Skeletal muscle satellite cell (primary cell): ENCODE results near the gene NKD1.

Experiments used
- H3K27me3 ChIP-seq: 2 replicates; pipeline ENCODE4 v1.7.0; 2013; ENCODE audit warnings: low read length; ENCODE audit not compliant: control insufficient read depth, insufficient read depth
- H3K36me3 ChIP-seq: 2 replicates; pipeline ENCODE4 v1.7.0; 2013; ENCODE audit warnings: mild to moderate bottlenecking, control low read depth, low read length; ENCODE audit not compliant: insufficient read depth
- H3K4me1 ChIP-seq: 2 replicates; pipeline ENCODE4 v1.7.0; 2013; ENCODE audit warnings: low read length; ENCODE audit not compliant: control insufficient read depth, insufficient read depth
- H3K4me2 ChIP-seq: 2 replicates; pipeline ENCODE4 v1.7.0; 2013; ENCODE audit warnings: mild to moderate bottlenecking, low read length
- H3K4me3 ChIP-seq: 2 replicates; pipeline ENCODE4 v1.7.0; 2013; ENCODE audit warnings: low read length
- H3K9ac ChIP-seq: 2 replicates; pipeline ENCODE4 v1.7.0; 2013; ENCODE audit warnings: mild to moderate bottlenecking, low read depth, low read length, moderate library complexity
- H3K9me3 ChIP-seq: replicated peaks from 2 replicates; pipeline ENCODE4 v1.7.0; 2013; ENCODE audit warnings: mild to moderate bottlenecking, control low read depth, low read length

Gene NKD1

DNA sequence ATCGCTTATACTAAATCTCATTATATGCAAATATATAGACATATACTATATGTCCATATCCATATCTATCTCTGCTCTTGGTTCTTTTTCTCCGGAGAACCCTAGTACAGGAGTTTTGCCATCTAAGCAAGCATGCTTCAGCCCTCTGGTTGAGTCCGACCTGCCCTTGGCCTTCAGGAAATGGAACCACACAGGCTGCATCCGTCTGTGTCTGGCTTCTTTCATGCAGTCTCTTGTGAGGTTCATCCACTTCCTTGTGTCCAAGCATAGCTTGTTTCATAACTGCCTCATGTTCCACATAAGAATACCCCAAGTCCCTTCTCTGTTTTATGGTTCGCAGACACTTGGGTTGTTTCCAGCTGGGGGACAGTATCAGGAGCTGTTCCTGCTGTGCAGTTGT is 116.1 kb downstream of the NKD1 start:
- Histone ChIP-seq H3K9me3 (no peaks in the 10 kb centered on the region), H3K27me3 (no peaks in the 10 kb centered on the region), H3K36me3 (no peaks in the 10 kb centered on the region), H3K4me1 (peaks cover 4% of the 10 kb centered on the region), H3K9ac (no peak overlapping the region), H3K4me3 (no peak overlapping the region), H3K4me2 (no peak overlapping the region)

DNA sequence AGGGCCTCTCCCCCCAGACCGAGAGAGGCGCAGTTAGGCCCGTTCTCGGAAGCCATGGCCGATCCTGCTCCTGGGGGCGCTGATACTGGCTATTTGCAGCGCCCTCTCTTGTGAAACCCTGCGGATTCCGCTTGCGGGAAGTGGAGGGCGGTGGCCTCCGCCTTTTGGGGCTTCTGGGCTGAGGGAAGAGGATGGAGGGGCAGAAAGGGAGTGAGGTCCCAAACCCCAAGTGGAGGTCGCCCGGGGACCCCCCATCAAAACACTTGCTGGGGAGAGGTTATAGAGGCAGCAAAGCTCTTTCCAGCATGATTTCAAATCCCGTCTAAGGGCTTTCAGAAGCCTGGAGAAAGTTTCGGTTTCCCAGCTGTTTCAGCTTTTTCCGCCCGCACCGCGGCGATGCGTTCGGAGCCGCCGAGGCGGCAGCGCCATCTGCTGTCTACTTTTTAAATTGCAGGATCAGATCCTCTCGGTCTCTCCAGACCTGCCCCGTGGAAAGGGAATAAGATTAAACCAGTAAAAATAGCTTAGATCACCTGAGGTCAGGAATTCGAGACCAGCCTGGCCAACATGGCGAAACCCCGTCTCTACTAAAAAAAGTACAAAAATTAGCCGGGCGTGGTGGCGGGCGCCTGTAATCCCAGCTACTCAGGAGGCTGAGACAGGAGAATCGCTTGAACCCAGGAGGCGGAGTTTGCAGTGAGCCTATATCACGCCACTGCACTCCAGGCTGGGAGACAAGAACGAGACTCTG is 117.1 kb downstream of the NKD1 start:
- Histone ChIP-seq H3K36me3 (no peaks in the 10 kb centered on the region), H3K4me2 (peak overlapping the region; percentile 97), H3K27me3 (no peaks in the 10 kb centered on the region), H3K9me3 (no peaks in the 10 kb centered on the region), H3K4me1 (peaks cover 4% of the 10 kb centered on the region), H3K4me3 (peak overlapping the region; percentile 77), H3K9ac (peak overlapping the region; percentile 76)

DNA sequence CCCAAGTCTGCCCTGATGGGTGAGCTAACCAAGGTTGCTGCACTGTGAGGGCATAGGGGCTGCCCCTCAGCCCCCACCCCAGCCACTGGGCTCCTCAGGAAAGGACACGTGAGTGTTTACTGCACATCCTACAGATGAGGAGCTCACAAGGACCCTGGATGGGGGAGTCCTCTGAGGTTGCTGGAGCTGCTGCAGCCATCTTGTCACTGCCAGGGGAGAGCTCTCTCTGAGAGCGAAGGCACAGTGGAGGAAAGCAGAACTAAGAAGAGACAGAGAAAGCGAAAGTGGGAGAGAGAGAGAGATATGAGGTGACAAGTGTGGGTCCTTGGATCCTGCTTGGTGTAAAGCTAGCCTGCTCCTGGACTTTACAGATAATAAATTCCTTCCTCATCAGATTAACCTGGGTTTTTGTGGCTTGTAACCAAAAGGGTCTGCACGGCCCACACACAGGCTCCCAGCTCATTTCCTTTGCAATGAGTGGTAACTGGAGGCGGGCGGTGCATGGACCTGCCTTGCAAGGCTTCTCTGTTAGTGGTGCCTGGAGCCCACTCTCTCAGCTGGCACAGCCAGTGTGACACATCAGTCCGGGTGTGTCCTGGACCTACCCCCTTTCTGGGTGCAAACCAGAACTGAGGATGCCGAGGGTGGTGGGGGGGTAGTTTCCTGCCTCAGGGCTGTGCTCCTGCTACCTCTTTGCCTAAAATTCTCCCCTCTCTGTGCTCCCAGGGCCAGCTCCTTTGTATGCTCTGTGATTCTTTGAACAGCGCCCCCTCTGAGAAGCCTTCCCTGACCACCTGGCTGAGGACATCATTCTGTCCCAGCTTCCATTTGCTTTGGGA is 118.7 kb downstream of the NKD1 start:
- Histone ChIP-seq H3K9ac (no peak overlapping the region), H3K4me1 (peaks cover 4% of the 10 kb centered on the region), H3K27me3 (no peaks in the 10 kb centered on the region), H3K4me3 (no peak overlapping the region), H3K4me2 (no peak overlapping the region), H3K36me3 (no peaks in the 10 kb centered on the region), H3K9me3 (peaks cover 3% of the 10 kb centered on the region)

DNA sequence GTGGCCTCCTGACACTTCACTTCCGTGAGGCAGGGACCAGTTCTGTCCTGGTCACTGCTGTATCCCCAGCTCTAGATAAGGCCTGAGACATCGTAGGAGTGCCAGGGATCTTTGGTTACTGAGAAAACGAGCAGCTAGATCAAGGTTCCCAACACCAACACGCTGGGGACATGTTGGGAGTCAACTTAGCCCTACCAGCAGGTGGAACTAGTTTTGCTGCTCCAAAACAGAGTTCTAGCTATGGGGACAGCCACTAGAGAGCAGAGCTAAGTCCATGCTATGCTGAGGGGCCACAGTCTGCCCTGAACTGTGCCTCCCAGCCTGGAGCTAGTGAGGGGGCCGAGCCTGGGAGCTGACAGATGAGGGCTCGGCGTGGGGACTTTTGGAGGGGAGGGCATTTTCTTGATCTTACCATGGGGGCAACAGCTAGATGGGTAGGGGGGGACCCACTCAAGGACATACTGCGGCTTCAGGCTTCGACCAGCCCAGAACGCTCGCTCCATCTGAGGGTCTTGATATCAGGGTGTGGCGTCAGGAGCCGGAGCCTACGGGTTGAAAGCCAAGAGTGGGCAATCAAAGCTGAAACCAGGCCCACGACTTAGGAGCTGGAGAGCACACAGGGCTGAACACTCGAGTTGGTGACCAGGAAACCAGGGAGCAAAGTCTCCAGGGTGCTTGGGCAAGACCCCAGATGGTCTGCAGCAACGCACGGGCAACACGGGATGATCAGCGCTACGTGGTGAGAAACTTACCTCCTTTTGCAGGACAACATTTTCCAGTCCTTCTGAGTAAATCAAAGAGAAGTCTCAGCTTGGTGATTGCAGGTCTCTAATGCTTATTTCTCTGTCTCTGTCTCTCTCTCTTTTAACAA is 119.5 kb downstream of the NKD1 start:
- Histone ChIP-seq H3K9me3 (peaks cover 11% of the 10 kb centered on the region), H3K9ac (no peak overlapping the region), H3K4me2 (no peak overlapping the region), H3K4me1 (peaks cover 4% of the 10 kb centered on the region), H3K4me3 (no peak overlapping the region), H3K36me3 (no peaks in the 10 kb centered on the region), H3K27me3 (no peaks in the 10 kb centered on the region)

DNA sequence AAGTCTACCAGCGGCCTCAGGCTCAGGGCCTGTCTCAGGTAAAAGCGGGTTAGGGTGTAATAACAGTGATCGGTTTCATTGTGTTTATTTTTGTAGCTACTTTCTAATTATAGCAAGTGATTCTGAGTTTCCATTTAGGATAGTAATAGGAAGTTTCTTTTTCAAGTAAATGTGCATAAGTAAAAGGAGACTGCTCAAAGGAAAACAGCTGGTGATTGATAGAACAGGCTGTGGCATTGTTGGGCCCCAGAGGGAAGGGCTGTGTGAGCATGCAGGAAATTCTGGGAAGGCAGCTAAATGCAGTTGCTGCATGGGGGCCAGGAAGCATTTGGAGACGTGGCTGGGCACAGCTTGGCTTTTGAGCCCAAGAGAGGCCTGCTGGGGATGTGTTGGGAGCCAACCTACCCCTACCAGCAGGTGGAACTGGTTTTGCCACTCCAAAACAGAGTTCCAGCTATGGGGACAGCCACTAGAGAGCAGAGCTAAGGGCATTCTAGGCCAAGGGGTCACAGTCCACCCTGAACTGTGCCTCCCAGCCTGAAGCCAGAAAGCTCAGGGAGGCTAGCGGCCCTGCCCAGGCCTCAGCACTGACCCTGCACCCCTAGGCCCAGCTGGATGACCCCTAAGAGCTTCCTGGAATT is 120.3 kb downstream of the NKD1 start:
- H3K4me2 ChIP-seq, result no peak overlapping the region
- peaks cover 4% of the 10 kb centered on the region for H3K4me1 ChIP-seq
- H3K9ac ChIP-seq, result no peak overlapping the region
- no peak overlapping the region for H3K4me3 ChIP-seq
- no peaks in the 10 kb centered on the region for H3K27me3 ChIP-seq
- H3K9me3 ChIP-seq, result peaks cover 13% of the 10 kb centered on the region
- no peaks in the 10 kb centered on the region for H3K36me3 ChIP-seq

DNA sequence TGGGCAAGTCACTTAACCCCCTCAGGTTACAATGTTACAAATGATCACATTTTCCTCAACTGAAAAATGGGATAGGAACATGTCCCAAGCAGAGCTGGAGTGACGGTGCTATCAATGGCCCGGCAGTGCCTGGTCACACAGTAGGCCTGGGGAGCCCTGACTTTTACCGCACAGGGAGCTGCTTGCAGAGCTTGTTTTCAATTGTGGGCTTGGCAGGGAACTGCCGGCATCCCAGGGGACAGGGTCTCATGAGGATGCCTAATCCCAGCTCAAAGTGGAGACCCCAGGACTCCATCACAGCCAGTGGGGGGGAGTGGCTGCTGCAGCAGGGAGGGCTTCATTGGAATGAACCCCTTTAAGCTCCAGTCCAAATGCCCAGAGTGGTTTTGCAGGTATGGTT is 121.5 kb downstream of the NKD1 start:
- no peaks in the 10 kb centered on the region for H3K36me3 ChIP-seq
- peaks cover 4% of the 10 kb centered on the region for H3K4me1 ChIP-seq
- no peaks in the 10 kb centered on the region for H3K27me3 ChIP-seq
- H3K4me3 ChIP-seq, result no peak overlapping the region
- no peak overlapping the region for H3K9ac ChIP-seq
- peaks cover 13% of the 10 kb centered on the region for H3K9me3 ChIP-seq
- H3K4me2 ChIP-seq, result no peak overlapping the region

DNA sequence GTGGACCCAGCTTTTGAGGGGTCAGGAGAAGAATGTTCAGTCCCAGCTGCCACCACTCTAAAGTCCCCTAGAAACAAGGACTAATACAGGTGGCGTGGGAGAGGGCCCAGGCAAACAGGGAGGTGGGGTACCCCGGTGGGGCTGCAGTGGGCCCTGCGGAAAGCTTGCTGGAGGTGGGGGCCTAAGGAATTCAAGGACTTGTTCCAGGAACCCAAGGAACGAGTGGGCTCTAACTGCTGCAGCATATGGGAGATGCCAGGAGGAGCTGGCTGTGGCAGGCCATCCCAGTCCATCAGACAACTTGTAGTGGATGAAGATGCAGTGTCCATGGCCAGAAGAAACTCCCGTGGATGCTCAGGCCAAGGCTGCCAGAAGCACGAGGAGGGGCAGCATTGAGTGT is 122.3 kb downstream of the NKD1 start:
- Histone ChIP-seq H3K36me3 (no peaks in the 10 kb centered on the region), H3K4me2 (no peak overlapping the region), H3K9ac (no peak overlapping the region), H3K4me3 (no peak overlapping the region), H3K27me3 (no peaks in the 10 kb centered on the region), H3K4me1 (no peaks in the 10 kb centered on the region), H3K9me3 (peaks cover 13% of the 10 kb centered on the region)

DNA sequence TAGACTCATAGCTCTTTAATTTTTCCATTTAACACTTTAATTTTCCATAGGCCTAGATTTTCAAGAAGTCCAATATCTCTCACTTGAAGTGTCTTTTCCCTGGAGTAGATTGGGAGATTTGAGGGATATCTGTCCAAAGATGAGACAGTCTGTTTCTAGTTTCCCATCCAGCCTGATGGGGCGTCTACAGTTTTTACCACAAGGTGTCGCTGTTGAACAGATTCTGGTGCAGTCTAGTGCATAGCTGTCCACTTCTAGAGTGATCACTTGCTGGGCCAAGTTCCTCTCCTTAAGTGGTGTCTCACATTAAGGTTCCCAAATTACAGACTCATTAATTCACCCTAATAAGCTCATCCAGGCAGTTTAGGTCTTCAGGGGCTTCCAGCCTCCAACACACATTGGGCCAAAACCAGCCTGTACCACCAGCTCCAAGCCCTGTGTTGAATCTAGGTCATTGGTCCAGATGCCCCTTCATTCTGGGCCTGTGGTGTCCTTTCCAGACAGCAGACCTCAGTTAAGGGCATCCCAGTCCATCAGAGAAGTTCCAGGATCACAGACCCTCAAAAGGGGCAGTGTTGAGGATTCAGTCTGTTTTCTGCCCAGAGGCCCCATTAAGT is 123.6 kb downstream of the NKD1 start:
- Histone ChIP-seq H3K36me3 (no peaks in the 10 kb centered on the region), H3K4me2 (no peak overlapping the region), H3K4me1 (no peaks in the 10 kb centered on the region), H3K27me3 (no peaks in the 10 kb centered on the region), H3K9me3 (peaks cover 13% of the 10 kb centered on the region), H3K9ac (no peak overlapping the region), H3K4me3 (no peak overlapping the region)

DNA sequence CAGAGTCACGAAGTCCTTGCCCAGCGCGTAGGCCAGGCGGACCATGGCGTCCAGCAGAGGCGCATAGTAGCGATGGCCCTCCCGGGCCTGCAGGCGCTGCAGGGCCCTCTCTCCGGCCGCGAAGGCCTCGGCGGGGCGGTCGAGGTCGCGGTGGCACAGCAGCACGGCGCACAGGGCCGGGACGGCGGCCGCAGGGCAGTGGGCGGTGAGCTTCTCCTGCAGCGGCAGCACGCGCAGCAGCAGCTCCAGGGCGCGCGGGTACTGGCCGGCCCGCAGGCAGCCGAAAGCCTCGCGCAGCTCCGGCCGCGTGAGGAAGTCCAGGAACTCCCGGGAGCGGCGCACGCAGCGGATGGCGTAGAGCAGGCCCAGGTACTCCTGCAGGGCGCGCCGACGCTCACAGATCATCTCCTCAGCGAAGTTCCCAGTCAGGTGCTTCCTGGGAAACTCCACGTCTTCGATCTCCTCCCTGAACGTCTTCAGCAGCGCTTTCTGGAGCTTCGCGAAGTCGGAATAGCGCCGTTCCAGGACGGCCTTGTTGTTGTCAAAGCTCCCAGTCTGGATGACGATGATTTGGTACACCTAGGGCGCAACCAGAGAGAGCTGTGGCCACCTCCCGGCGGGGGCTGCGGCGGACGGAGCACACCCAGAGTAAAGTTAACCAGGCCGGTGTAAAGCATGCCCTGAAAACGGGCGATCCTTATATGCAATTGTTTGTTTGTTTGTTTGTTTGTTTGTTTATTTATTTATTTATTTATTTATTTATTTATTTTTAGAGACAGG is 125.5 kb downstream of the NKD1 start:
- H3K4me3 ChIP-seq, result no peak overlapping the region
- no peaks in the 10 kb centered on the region for H3K36me3 ChIP-seq
- H3K4me1 ChIP-seq, result no peaks in the 10 kb centered on the region

DNA sequence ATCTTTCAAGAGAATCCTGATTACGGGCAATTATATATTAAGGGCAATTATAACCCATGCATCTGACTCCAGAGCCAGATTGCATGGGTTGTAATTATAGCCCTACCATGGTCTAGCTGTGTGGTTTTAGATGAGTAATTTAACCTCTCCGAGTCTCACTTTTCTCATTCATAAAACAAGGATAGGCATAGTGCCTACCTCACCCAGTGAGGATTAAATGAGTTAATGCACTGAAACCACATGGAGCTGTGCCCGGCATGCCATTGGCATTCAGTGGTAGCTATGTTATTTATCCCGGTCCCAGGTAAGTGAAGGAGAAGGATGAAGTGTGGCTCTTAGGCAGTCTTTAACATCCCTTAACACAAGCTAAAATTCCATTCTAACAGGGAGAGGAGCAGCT is 126.6 kb downstream of the NKD1 start:
- no peak overlapping the region for H3K4me3 ChIP-seq
- H3K4me1 ChIP-seq, result no peaks in the 10 kb centered on the region
- no peaks in the 10 kb centered on the region for H3K36me3 ChIP-seq
- H3K4me2 ChIP-seq, result no peak overlapping the region
- no peak overlapping the region for H3K9ac ChIP-seq
- peaks cover 13% of the 10 kb centered on the region for H3K9me3 ChIP-seq
- no peaks in the 10 kb centered on the region for H3K27me3 ChIP-seq

More for the DNA sequence above, 125.5 kb downstream of the NKD1 start:
- Histone ChIP-seq H3K9me3 (peaks cover 13% of the 10 kb centered on the region), H3K9ac (no peak overlapping the region), H3K27me3 (no peaks in the 10 kb centered on the region), H3K4me2 (no peak overlapping the region)
